ENCODE measurements around the gene KCNJ9. TPM values are rescaled to one million over a fixed set of nuclear protein-coding genes. Genes with fewer than 3 reads are reported as not detected.

Gene KCNJ9
- total and polyA plus RNA-seq, 2 donors (not counting 1 experiment from before 2014, with no cell fraction given) = not detected

- Histone ChIP-seq H3K9ac (ENCODE audit: low read length) (peak overlapping the region; percentile 93), H3K4me1 (ENCODE audit: control insufficient read depth in 2 of 2, insufficient read depth in 2 of 2, low read length in 2 of 2) (peaks cover 33 to 45% of the 10 kb centered on the region in 2 donors), H2AFZ (ENCODE audit: insufficient read depth, low read depth, low read length, poor library complexity, severe bottlenecking) (peak overlapping the region; percentile 95), H3K79me2 (ENCODE audit: control insufficient read depth, insufficient read depth, low read length) (peaks cover 34% of the 10 kb centered on the region), H3K27ac (ENCODE audit: low read length in 2 of 2) (peak overlapping the region; percentile 95 to 99), H3K4me2 (replicated peaks; ENCODE audit: low read depth, low read length, poor library complexity, severe bottlenecking) (peak overlapping the region; percentile 98), H4K20me1 (ENCODE audit: control insufficient read depth, insufficient read depth, low read length, poor library complexity, severe bottlenecking) (peaks cover 28% of the 10 kb centered on the region), H3K4me3 (ENCODE audit: control extremely low read depth in 1 of 5, extremely low read depth in 1 of 5, insufficient read depth in 1 of 5, low read depth in 2 of 5, low read length in 4 of 5) (peak overlapping the region in 1 of 5 experiments; percentile 79), H3K9me3 (ENCODE audit: control extremely low read depth in 1 of 3, control insufficient read depth in 2 of 3, insufficient read depth in 1 of 3, low read length in 2 of 3) (no peaks in the 10 kb centered on the region), H3K27me3 (replicated peaks in 1 of 4; ENCODE audit: control extremely low read depth in 1 of 4, control insufficient read depth in 3 of 4, insufficient read depth in 4 of 4, low read length in 3 of 4) (no peaks in the 10 kb centered on the region), H3K36me3 (replicated peaks in 1 of 2; ENCODE audit: control extremely low read depth in 1 of 2, control insufficient read depth in 1 of 2, extremely low read depth in 1 of 2, insufficient read depth in 2 of 2, low read length in 1 of 2) (peaks cover 0 to 9% of the 10 kb centered on the region in 2 experiments)
- ChIA-PET POLR2A (interaction anchor here (1.4 to 1.8 kb wide), 2 partner anchors 14 to 93 kb away, joined by 3 to 5 read pairs; no protein-coding TSS in a partner anchor), CTCF (interaction anchor here (1.2 to 7.2 kb wide), 12 partner anchors 13 to 277 kb away, joined by 3 to 131 read pairs (median 22); partner anchors contain the start of gene PIGM)
- 97% methylated on average over 2 of the region's 2 CpGs for WGBS (ENCODE audit: insufficient coverage)
- Mint-ChIP-seq H3K4me3 (peak overlapping the region; percentile 88), H3K4me1 (peaks cover 47% of the 10 kb centered on the region), H3K9me3 (ENCODE audit: insufficient read depth) (no peaks in the 10 kb centered on the region), H3K27ac (peak overlapping the region; percentile 86), H3K27me3 (no peaks in the 10 kb centered on the region)
- DNase-seq (no peak), ATAC-seq (ENCODE audit: low read depth) (no peak)
- TF ChIP-seq, protein P1, sequence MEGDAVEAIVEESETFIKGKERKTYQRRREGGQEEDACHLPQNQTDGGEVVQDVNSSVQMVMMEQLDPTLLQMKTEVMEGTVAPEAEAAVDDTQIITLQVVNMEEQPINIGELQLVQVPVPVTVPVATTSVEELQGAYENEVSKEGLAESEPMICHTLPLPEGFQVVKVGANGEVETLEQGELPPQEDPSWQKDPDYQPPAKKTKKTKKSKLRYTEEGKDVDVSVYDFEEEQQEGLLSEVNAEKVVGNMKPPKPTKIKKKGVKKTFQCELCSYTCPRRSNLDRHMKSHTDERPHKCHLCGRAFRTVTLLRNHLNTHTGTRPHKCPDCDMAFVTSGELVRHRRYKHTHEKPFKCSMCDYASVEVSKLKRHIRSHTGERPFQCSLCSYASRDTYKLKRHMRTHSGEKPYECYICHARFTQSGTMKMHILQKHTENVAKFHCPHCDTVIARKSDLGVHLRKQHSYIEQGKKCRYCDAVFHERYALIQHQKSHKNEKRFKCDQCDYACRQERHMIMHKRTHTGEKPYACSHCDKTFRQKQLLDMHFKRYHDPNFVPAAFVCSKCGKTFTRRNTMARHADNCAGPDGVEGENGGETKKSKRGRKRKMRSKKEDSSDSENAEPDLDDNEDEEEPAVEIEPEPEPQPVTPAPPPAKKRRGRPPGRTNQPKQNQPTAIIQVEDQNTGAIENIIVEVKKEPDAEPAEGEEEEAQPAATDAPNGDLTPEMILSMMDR (IDR thresholded peaks at IDR 0.05) = no peak
- no peak for TF ChIP-seq EZH2 (IDR thresholded peaks at IDR 0.05; ENCODE audit: borderline replicate concordance, insufficient read depth, low read depth, low read length, poor library complexity, severe bottlenecking)
- intact Hi-C loops (cut with micrococcal nuclease) = loop anchor here (1.0 to 10.0 kb wide), 7 partner anchors 15 to 1295 kb away; partner anchors contain the start of genes COPA, DUSP23, KCNJ10 and NCSTN
These were observed 18.5 kb downstream of the KCNJ9 start for GRCh38 chr1:160099716-160100375.
